Measurements from ENCODE around the gene VWA5A.

GRCh38 chr11:124090996-124091395, 24.3 kb upstream of the VWA5A start:
- TF ChIP-seq POLR2A (IDR thresholded peaks at IDR 0.05; ENCODE audit: low read length) (no peak), GATA1 (IDR thresholded peaks at IDR 0.05; ENCODE audit: low read depth, low read length) (no peak)
